IPS DF 4.7 (cell line): Measurements from ENCODE around the gene CERS4.
"Not testable (repeated sequence)": the region's sequence is repeated elsewhere in the genome, so short reads cannot be mapped to it uniquely, and the experiment has no call there.

Experiments used
- DNase-seq: peaks from one replicate; pipeline ENCODE4 v3.0.0-alpha.2; 2013; ENCODE audit warnings: low spot score; ENCODE audit errors: extremely low read depth

The CERS4 gene

GRCh38 chr19:8209462-8210378 lies 550 bp downstream of the CERS4 start:
- DNase-seq: no peak

DNA sequence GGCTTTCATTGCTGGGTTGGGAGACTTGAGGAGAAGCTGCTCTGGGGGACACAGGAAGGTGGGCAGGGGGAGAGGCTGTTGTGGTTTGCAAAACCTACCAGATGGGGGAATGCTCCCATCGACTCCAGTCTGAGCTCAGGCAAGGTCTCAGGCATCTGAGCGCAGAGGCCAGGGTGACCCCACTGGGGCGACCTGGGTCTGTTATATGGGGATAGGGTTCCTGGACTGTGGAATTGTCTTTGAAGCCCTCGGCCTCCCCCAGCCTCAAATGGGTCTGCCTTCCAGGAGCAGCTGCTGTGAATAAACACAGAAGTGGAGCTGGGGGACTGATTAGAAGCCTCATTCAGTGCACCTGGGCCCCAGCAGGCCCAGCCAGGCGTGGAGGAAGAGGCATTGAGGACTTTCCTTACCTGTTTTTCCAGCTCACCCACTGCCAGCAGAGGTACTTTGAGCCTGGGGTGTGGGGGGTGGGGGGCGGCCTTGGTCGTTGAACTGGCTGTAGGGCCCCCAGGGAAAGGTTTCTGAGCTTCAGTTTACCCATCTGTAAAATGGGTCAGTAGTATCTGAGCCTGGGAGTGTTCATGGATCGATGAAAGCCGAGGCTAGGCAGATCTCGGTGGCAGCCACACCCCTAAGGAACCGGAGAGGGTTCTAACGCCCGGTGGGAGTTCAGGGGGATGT lies 1.4 kb downstream of the CERS4 start:
- no peak for DNase-seq

GRCh38 chr19:8212212-8212611 lies 3.0 kb downstream of the CERS4 start:
- DNase-seq: no peak

DNA sequence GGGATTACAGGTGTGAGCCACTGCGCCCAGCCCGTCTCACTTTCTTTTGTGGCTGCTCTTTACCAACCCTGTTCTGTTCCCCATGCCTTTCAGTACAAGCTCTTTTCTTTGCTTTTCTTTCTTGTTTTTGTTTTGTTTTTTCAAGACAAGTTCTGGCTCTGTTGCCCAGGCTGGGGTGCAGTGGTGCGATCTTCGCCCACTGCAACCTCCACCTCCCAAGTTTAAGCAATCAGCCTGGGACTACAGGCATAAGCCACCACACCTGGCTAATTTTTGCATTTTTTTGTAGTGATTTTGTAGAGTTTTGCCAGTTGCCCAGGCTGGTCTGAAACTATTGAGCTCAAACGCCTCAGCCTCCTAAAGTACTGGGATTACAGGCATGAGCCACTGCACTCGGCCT lies 3.7 kb downstream of the CERS4 start:
- DNase-seq: no peak

- DNase-seq: no peak
Observed at GRCh38 chr19:8213827-8214672, 4.9 kb downstream of the CERS4 start.

- DNase-seq: no peak
Observed at GRCh38 chr19:8214802-8215201, 5.6 kb downstream of the CERS4 start.

- DNase-seq: no peak
Observed at GRCh38 chr19:8215783-8216182, 6.6 kb downstream of the CERS4 start.

GRCh38 chr19:8216357-8216756 lies 7.2 kb downstream of the CERS4 start:
- DNase-seq: no peak

GRCh38 chr19:8218127-8218526 lies 9.0 kb downstream of the CERS4 start:
- DNase-seq: not testable (repeated sequence)

DNA sequence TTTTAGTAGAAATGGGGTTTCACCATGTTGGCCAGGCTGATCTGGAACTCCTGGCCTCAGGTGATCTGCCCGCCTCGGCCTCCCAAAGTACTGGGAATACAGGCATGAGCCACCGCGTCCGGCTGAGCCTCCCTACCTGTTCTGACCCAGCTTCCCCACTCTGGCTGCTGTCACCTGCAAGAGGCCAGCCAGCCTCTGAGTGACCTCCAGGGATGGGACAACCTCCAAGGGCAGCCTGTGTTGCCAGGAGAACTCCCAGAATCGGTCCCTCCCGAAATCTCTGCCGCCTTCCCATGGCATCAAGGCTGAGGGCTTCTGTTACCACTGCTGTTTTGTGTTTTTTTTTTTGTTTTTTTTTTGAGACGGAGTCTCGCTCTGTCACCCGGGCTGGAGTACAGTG lies 11.3 kb downstream of the CERS4 start:
- DNase-seq: no peak

- DNase-seq: no peak
Observed at GRCh38 chr19:8221161-8221560, 12.0 kb downstream of the CERS4 start.

- not testable (repeated sequence) for DNase-seq
Observed at GRCh38 chr19:8223442-8223841, 14.3 kb downstream of the CERS4 start.

- no peak for DNase-seq
Observed at GRCh38 chr19:8224394-8225145, 15.4 kb downstream of the CERS4 start.

DNA sequence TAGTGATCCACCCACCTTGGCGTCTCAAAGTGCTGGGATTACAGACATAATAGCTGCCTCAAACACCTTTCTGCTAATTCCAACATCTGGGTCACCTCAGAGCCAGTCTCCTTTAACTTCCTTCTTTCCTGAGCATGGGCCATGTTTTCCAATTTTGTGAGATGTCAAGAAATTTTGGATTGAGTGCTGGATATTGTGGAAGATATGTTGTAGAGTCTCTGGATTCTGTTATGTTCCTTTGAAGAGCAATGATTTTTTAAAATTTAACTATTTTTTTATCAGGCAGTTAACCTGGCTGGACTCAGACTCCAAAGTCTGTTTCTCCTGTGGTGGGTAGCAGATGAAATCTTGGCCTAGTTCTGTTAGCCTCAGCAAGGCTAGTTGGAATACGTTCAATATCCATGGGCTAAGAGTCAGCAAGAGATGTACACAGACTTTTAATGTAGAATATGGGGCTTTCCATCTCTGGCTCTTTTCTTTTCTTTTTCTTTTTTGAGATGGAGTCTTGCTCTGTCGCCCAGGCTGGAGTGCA lies 22.0 kb downstream of the CERS4 start:
- DNase-seq: no peak

DNA sequence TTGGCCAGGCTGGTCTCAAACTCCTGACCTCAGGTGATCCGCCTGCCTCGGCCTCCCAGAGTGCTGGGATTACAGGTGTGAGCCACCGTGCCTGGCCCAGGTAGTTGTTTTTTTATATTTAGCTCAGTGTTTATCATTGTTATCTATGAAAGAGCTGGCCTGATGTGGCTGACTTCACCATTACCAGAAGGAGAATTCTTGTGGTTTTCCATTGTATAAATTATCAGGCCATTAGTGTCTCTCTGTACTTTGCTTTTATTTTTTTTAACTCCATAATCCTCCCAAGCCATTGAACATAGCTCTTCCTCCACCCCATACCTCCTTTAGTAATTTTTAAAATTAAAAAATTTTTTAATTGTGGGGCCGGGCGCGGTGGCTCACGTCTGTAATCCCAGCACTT lies 24.2 kb downstream of the CERS4 start:
- DNase-seq: no peak

- no peak for DNase-seq
Observed at GRCh38 chr19:8237026-8237425, 27.9 kb downstream of the CERS4 start.

DNA sequence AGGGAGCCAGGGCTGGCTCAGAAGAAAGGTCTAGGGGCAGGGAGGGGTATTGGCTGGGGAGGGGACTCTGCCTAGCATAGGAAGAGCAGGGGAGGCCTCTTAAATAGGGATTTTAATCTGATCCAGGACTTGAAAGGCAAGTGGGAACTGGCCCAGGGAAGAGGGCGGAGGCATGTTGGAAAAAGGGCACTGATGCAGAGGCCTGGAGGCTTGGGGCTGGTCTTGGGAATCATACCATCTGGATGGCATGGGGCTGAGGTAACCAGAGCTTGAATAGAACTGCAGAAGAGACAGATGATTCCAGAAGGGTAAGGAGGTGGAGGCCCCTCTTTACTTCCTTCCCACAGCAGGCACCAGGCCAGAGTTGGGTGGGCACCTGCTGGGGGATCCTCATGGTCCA lies 29.1 kb downstream of the CERS4 start:
- no peak for DNase-seq

GRCh38 chr19:8239528-8240273 lies 30.5 kb downstream of the CERS4 start:
- no peak for DNase-seq

- DNase-seq: no peak
Observed at GRCh38 chr19:8240274-8241229, 31.4 kb downstream of the CERS4 start.
